ENCODE results near the gene DNAH9. TPM values are rescaled to one million over a fixed set of nuclear protein-coding genes. Genes with fewer than 3 reads are reported as not detected.
A peak's percentile ranks its signal among the peaks of the same experiment; 100 is the strongest.
"Not testable (repeated sequence)": the region's sequence is repeated elsewhere in the genome, so short reads cannot be mapped to it uniquely, and the experiment has no call there.

DNAH9 gene
- total RNA-seq, 1 donor from 2014 or later, result 0.22 TPM

GRCh38 chr17:11940904-11941303 is 342.6 kb downstream of the DNAH9 start:
- no peak for ATAC-seq

GRCh38 chr17:11943086-11943485 is 344.8 kb downstream of the DNAH9 start:
- ATAC-seq; DNase-seq; intact Hi-C loops (cut with micrococcal nuclease): not testable (repeated sequence)

More at GRCh38 chr17:11940904-11941303, 342.6 kb downstream of the DNAH9 start:
- intact Hi-C loops (cut with micrococcal nuclease), result no loop called here
- no peak for DNase-seq

- no peak for DNase-seq
- no peak for ATAC-seq
- intact Hi-C loops (cut with micrococcal nuclease), result no loop called here
Measured at GRCh38 chr17:11943759-11944347, 345.6 kb downstream of the DNAH9 start.

DNA sequence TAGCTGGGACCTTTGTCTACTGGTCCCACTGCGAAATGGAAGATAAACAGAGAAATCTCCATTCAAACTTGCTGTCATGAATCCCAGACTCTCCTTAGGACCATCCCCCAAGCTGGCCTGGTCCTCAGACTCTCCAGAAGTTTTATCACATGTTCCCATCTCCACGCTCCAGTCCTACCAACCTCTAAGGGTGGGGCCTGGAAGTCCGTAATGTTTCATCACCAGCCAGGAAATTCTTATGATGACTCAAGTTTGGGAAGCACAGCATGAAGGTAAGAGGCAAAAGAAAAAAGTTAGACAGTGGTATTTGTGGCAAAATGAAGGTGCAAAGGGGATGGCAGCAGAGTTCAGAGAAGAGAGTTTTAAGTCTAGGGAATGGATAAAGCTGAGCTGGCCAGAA is 346.3 kb downstream of the DNAH9 start:
- intact Hi-C loops (cut with micrococcal nuclease), result no loop called here
- DNase-seq (no peak), ATAC-seq (no peak)

- DNase-seq (peak; percentile 32), ATAC-seq (peak; percentile 75)
- intact Hi-C loops (cut with micrococcal nuclease), result no loop called here
Measured at GRCh38 chr17:11948789-11949188, 350.5 kb downstream of the DNAH9 start.

GRCh38 chr17:11949571-11949970 is 351.3 kb downstream of the DNAH9 start:
- DNase-seq; ATAC-seq; intact Hi-C loops (cut with micrococcal nuclease): not testable (repeated sequence)

DNA sequence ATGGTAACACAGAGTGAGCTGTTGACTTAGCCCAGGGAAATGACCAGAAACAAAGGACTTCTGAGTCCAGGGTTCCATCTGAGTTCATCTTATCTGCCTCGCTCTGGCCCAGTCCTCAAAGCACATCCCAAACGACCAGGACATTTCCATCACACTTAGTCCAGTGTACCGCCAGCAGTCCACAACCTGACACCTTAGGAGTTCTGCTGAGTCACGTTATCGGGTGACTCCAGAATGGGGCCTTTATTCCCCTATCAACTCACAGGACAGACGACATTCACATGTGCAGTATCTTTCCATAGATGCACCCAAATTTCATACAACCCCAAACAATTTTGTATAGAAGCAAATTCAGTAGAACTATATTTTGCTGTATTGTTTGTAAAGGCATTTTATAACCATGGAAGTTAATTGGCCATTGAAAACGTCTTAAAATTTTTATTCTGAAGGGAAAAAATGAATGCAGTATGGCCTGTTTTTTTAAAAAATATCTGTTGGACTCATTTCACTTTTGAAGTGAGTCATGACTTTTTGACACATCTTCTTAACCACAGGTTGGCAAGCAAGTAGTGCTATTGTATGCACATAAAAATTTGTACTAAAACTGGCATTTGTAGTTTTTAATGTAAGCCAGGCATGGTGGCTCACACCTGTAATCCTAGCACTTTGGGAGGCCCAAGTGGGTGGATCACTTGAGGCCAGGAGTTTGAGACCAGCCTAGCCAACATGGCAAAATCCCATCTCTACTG is 352.7 kb downstream of the DNAH9 start:
- ATAC-seq (no peak), DNase-seq (no peak)
- intact Hi-C loops (cut with micrococcal nuclease), result no loop called here

- intact Hi-C loops (cut with micrococcal nuclease), result no loop called here
- DNase-seq (no peak), ATAC-seq (no peak)
Measured at GRCh38 chr17:11952610-11953009, 354.3 kb downstream of the DNAH9 start.

DNA sequence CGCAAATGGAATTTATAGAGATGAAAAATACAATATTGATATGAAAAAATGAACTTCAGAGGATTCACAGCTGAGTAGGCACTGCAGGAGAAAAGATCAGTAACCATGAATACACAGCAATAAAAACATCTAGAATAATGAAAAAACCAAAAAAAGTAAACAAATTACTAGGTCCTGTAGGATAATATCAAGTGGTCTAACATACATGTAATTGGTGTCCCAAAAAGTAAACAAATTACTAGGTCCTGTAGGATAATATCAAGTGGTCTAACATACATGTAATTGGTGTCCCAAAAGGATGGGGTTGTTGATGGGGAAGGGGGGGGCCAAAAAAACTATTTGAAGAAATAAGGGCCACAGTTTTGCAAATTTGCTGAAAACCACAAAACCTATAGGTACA is 355.7 kb downstream of the DNAH9 start:
- DNase-seq (no peak), ATAC-seq (no peak)
- intact Hi-C loops (cut with micrococcal nuclease), result no loop called here

- DNase-seq, result no peak
- intact Hi-C loops (cut with micrococcal nuclease), result no loop called here
- ATAC-seq, result no peak
Measured at GRCh38 chr17:11954936-11955335, 356.7 kb downstream of the DNAH9 start.

GRCh38 chr17:11969565-11969964 is 371.3 kb downstream of the DNAH9 start:
- DNase-seq (no peak), ATAC-seq (no peak)
- intact Hi-C loops (cut with micrococcal nuclease), result no loop called here

DNA sequence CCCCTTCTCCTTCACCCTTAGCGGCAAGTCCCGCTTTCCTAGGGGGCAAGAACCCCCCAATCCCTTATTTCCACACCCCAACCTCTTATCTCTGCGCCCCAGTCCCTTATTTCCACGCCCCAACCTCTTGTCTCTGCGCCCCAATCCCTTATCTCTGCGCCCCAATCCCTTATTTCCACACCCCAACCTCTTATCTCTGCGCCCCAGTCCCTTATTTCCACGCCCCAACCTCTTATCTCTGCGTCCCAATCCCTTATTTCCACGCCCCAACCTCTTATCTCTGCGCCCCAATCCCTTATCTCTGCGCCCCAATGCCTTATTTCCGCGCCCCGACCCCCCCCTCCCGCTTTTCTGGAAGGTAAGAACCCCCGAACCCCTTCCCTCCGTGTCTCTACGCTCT is 374.5 kb downstream of the DNAH9 start:
- DNase-seq; ATAC-seq; intact Hi-C loops (cut with micrococcal nuclease): not testable (repeated sequence)

- intact Hi-C loops (cut with micrococcal nuclease), result no loop called here
- DNase-seq (no peak), ATAC-seq (no peak)
Measured at GRCh38 chr17:11979795-11980194, 381.5 kb downstream of the DNAH9 start.

DNA sequence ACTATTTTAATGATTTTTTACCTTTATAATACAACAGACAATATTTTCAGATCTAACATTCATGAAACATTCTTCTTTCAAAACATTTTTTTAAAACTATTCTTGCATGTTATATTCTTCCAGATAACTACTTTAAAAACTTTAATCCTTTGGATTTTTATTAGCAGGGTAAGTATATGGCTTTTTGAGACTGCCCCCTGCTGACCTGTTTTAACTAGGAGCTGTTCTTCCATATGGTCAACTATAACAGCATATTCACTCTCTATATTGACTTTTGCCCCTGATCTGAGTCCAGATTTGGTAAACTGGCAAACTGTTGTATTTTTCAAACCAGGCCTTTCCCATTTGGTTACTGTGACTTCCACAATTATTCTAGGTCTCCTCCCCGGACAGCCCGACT is 382.5 kb downstream of the DNAH9 start:
- ATAC-seq (no peak), DNase-seq (no peak)
- intact Hi-C loops (cut with micrococcal nuclease), result no loop called here

- no peak for DNase-seq
- intact Hi-C loops (cut with micrococcal nuclease), result no loop called here
- ATAC-seq, result no peak
Measured at GRCh38 chr17:11981862-11982261, 383.6 kb downstream of the DNAH9 start.

- DNase-seq, result peak; percentile 33
- intact Hi-C loops (cut with micrococcal nuclease), result no loop called here
Measured at GRCh38 chr17:11986179-11986941, 388.1 kb downstream of the DNAH9 start.

DNA sequence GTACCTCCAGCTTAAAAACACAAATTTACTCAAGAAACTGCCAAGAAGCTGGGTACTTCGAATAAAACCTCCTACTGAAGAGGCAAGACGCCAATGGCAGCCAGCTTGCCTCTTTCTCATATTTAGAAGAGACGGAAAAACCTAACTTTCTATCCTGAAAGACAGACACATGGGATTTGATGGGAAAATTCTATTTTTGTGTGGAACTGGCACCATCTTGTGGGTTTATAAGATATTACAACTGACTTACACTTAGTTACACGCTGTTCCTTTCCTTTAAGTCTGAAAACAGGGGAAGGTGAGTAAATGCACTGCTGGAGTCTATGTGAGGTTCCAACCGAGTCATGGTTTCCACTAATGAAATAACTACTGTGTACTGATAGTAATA is 388.7 kb downstream of the DNAH9 start:
- ATAC-seq (peak; percentile 74), DNase-seq (no peak)
- intact Hi-C loops (cut with micrococcal nuclease), result no loop called here

More at GRCh38 chr17:11986179-11986941, 388.1 kb downstream of the DNAH9 start:
- ATAC-seq, result peak; percentile 80

DNA sequence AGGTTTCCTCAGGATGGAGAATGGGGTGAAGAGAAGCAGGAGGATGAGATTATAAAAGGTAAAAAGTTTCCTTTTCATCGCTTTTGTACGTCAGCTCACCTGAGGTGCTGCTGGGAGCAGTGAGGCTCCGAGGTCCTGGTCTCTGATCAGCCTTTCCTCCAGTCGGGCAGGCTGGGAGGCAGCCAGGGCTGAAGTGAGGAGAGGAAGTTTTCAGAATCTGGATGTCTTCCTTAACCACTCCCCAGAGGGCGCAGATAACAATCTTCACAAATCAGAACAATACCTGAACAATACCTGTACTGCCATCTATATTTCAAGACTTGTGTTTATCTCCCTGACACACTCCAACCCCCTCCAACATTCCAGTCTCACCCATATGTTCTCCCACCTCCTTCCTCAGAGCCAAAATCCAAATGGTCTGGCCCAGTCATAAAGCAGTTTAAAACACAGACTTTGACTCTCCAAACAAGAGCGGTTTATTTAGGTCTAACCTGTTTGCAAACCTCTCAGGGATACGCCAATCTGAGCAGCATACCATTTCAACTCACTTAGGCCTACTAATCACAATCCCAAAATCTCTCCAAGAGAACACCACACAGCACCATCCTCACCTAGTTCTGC is 392.2 kb downstream of the DNAH9 start:
- no peak for DNase-seq
- no peak for ATAC-seq
- intact Hi-C loops (cut with micrococcal nuclease), result no loop called here

DNA sequence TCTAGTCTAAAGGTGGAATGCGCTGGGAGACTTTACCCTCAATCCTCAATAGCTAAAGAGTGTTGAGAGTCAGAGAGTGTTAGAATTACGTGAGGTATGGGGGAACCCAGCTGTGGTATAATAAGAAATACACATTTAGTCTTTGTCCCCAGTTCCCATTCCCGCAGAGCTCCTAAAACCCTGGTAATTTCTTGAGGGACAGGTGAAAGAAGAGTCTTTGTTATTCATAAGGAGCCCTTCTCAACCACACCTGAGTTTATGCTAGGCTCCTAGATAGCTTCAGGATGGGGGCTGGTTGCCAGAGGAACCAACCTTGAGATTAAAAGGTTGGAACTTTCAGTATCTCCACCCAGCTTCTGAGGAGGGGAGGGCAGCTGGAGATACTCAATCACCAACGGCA is 393.2 kb downstream of the DNAH9 start:
- intact Hi-C loops (cut with micrococcal nuclease), result no loop called here
- no peak for ATAC-seq
- no peak for DNase-seq

DNA sequence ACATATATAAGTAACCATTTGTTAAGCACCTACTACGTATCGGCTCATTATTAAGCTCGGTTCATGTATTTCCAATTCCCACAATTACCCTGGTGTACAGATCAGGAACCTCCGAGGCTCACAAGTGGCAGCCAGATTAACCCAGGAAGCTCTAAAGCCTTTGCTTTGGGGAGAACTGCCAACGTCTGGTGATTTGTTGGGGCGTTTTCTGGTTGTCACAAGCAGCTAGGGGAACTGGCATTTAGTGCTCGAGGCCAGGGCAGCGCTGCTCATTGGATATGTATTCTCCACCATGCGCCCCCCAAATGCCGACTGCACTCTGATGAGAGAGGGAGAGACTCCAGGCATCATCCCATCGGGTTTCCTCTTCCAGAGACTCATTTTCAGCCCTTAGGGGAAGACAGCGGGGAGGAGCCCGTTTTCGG is 398.5 kb downstream of the DNAH9 start:
- ATAC-seq (peak; percentile 39), DNase-seq (no peak)
- intact Hi-C loops (cut with micrococcal nuclease), result no loop called here
